22Rv1 (cell line): ENCODE measurements around the gene PRSS53.

Experiments
- H3K27ac ChIP-seq: fragments of 450-650 bp; 2 replicates; pipeline ENCODE4 v1.5.1; 2017
- CTCF ChIP-seq: fragments of 450-650 bp; IDR thresholded peaks from 2 replicates; pipeline ENCODE4 v1.5.1; 2017; ENCODE audit warnings: mild to moderate bottlenecking
- ZFX ChIP-seq: fragments of 450-650 bp; IDR thresholded peaks from 2 replicates; pipeline ENCODE4 v1.6.1; 2017; ENCODE audit warnings: antibody characterized with exemption, borderline replicate concordance

Gene PRSS53

GRCh38 chr16:31063843-31064611 is 24.7 kb downstream of the PRSS53 start:
- no peak overlapping the region for H3K27ac ChIP-seq
- no peak for TF ChIP-seq CTCF
- TF ChIP-seq ZFX = no peak

- H3K27ac ChIP-seq = no peak overlapping the region
- no peak for TF ChIP-seq ZFX
- no peak for TF ChIP-seq CTCF
Observed at GRCh38 chr16:31063495-31063842, 25.3 kb downstream of the PRSS53 start.

GRCh38 chr16:31061813-31062440 is 26.8 kb downstream of the PRSS53 start:
- H3K27ac ChIP-seq = no peak overlapping the region
- TF ChIP-seq CTCF (no peak), ZFX (no peak)

- H3K27ac ChIP-seq = no peak overlapping the region
- TF ChIP-seq ZFX (no peak), CTCF (no peak)
Observed at GRCh38 chr16:31061126-31061812, 27.5 kb downstream of the PRSS53 start.

GRCh38 chr16:31055613-31056012 is 33.1 kb downstream of the PRSS53 start:
- H3K27ac ChIP-seq = no peak overlapping the region
- TF ChIP-seq CTCF (no peak), ZFX (no peak)

- no peak for TF ChIP-seq ZFX
- TF ChIP-seq CTCF = no peak
- no peak overlapping the region for H3K27ac ChIP-seq
Observed at GRCh38 chr16:31052114-31052513, 36.6 kb downstream of the PRSS53 start.
